GM18517 (cell line): Measurements from ENCODE around the gene CCDC7.

Experiments
- ATAC-seq: cut with Tn5 transposase; IDR thresholded peaks from one replicate; pipeline ENCODE4 v1.9.1; 2021; ENCODE audit warnings: mild to moderate bottlenecking, moderate library complexity; ENCODE audit not compliant: unreplicated experiment

CCDC7 gene

GRCh38 chr10:32923849-32924248 is 477.9 kb downstream of the CCDC7 start:
- no peak for ATAC-seq
